SK-N-SH (cell line): Measurements from ENCODE around the gene UQCR11.

Experiments
- CTCF ChIP-seq: fragments of 200-600 bp; sonication (generic); IDR thresholded peaks from 2 replicates; pipeline ENCODE4 v1.6.1; 2017; ENCODE audit warnings: antibody characterized with exemption, mild to moderate bottlenecking, moderate library complexity
- NRF1 ChIP-seq: IDR thresholded peaks from 2 replicates; pipeline ENCODE4 v1.6.1; 2012; ENCODE audit warnings: low read depth, mild to moderate bottlenecking, low read length
- USF2 ChIP-seq: fragments of 150-350 bp; IDR thresholded peaks from 2 replicates; pipeline ENCODE4 v1.6.1; 2017; ENCODE audit warnings: antibody characterized with exemption, low read length, low read depth, borderline replicate concordance

- no peak for TF ChIP-seq CTCF
- no peak for TF ChIP-seq USF2
- TF ChIP-seq NRF1 = no peak
These were observed 3.3 kb upstream of the UQCR11 start for GRCh38 chr19:1608359-1609102.
